ENCODE measurements around the gene TCF7L1. TPM values are rescaled to one million over a fixed set of nuclear protein-coding genes. Genes with fewer than 3 reads are reported as not detected.
A peak's percentile ranks its signal among the peaks of the same experiment; 100 is the strongest.

The TCF7L1 gene
- total and polyA plus RNA-seq, 2 of the 13 experiments (the other 11 are each of a cell fraction or from before 2014, with no cell fraction given) = 0.04 to 0.15 TPM

DNA sequence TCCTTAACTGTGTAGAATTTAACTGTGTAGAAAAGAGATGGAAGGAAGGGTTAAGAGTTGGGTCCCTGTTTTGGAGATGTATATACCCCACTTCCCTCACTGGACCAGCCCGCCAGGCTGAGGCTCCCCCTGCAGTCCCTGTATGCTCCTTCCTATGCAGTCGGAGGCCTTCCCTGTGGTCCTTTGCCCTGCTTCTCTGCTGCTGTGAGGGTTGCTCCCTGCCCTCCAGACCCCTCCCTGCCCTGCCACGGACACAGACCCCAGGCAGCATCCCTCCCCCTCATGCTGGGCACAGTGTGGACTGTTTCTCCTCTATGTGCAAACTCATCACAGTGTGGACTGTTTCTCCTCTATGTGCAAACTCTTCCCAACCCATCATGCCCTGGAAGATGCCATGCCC is 105.9 kb downstream of the TCF7L1 start:
- H3K9me3 ChIP-seq (ENCODE audit: low read length) = no peaks in the 10 kb centered on the region
- WGBS (ENCODE audit: low lambda C conversion rate) = 37% methylated on average over 3 of the region's 3 CpGs
- H3K36me3 ChIP-seq (replicated peaks in 1 of 2; ENCODE audit: control insufficient read depth in 1 of 2, insufficient read depth in 2 of 2, low read length in 2 of 2) = no peaks in the 10 kb centered on the region
- no peak overlapping the region for H3K4me2 ChIP-seq (ENCODE audit: low read depth, low read length)
- DNase-seq (ENCODE audit: low spot score) = no peak
- TF ChIP-seq ZNF768 (CRISPR knock-in tag; IDR thresholded peaks at IDR 0.05) = no peak
- TF ChIP-seq, protein P1, sequence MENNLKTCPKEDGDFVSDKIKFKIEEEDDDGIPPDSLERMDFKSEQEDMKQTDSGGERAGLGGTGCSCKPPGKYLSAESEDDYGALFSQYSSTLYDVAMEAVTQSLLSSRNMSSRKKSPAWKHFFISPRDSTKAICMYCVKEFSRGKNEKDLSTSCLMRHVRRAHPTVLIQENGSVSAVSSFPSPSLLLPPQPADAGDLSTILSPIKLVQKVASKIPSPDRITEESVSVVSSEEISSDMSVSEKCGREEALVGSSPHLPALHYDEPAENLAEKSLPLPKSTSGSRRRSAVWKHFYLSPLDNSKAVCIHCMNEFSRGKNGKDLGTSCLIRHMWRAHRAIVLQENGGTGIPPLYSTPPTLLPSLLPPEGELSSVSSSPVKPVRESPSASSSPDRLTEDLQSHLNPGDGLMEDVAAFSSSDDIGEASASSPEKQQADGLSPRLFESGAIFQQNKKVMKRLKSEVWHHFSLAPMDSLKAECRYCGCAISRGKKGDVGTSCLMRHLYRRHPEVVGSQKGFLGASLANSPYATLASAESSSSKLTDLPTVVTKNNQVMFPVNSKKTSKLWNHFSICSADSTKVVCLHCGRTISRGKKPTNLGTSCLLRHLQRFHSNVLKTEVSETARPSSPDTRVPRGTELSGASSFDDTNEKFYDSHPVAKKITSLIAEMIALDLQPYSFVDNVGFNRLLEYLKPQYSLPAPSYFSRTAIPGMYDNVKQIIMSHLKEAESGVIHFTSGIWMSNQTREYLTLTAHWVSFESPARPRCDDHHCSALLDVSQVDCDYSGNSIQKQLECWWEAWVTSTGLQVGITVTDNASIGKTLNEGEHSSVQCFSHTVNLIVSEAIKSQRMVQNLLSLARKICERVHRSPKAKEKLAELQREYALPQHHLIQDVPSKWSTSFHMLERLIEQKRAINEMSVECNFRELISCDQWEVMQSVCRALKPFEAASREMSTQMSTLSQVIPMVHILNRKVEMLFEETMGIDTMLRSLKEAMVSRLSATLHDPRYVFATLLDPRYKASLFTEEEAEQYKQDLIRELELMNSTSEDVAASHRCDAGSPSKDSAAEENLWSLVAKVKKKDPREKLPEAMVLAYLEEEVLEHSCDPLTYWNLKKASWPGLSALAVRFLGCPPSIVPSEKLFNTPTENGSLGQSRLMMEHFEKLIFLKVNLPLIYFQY (CRISPR knock-in tag; IDR thresholded peaks at IDR 0.05; ENCODE audit: borderline replicate concordance) = no peak
- H4K20me1 ChIP-seq (ENCODE audit: insufficient read depth, low read length) = no peaks in the 10 kb centered on the region
- no peak overlapping the region for H3K27ac ChIP-seq (ENCODE audit: extremely low read length, insufficient read depth, low read length)
- H3K27me3 ChIP-seq (ENCODE audit: control insufficient read depth in 1 of 2, insufficient read depth in 2 of 2, low read length in 2 of 2) = peaks cover 4 to 30% of the 10 kb centered on the region in 2 experiments; a peak in 4 of 5 replicates
- FAIRE-seq = no peak
- ChIA-PET POLR2A (no interaction called here), CTCF (ENCODE audit: low intra/inter-chr PET ratio, low total read pairs) (no interaction called here)
- in situ Hi-C loops (cut with HindIII; ENCODE audit: extremely low pct_ligation_motif_present, low pct_unique_long_range_greater_than_20kb) (no loop called here), intact Hi-C loops (cut with micrococcal nuclease; ENCODE audit: unreplicated experiment) (no loop called here)
- H2AFZ ChIP-seq (ENCODE audit: low read length) = no peak overlapping the region
- peak; percentile 23; the same call in 1 of the 3 replicates for ATAC-seq
- no peak overlapping the region for H3K9ac ChIP-seq (ENCODE audit: insufficient read depth, low read depth, low read length)
- H3K79me2 ChIP-seq (ENCODE audit: insufficient read depth, low read length) = no peaks in the 10 kb centered on the region
- no TSS peak for BruUV-seq (replicated peaks)
- no peak overlapping the region for H3K4me3 ChIP-seq (replicated peaks in 1 of 3; ENCODE audit: insufficient read depth in 1 of 3, low read depth in 2 of 3, low read length in 3 of 3)
- H3K4me1 ChIP-seq (ENCODE audit: insufficient read depth, low read length) = no peaks in the 10 kb centered on the region

GRCh38 chr2:85240055-85240454 is 106.9 kb downstream of the TCF7L1 start:
- Histone ChIP-seq H3K79me2 (ENCODE audit: insufficient read depth, low read length) (no peaks in the 10 kb centered on the region), H4K20me1 (ENCODE audit: insufficient read depth, low read length) (no peaks in the 10 kb centered on the region), H3K4me2 (ENCODE audit: low read depth, low read length) (no peak overlapping the region), H3K9me3 (ENCODE audit: low read length) (no peaks in the 10 kb centered on the region), H3K9ac (ENCODE audit: insufficient read depth, low read depth, low read length) (no peak overlapping the region), H3K27me3 (ENCODE audit: control insufficient read depth in 1 of 2, insufficient read depth in 2 of 2, low read length in 2 of 2) (peaks cover 4 to 34% of the 10 kb centered on the region in 2 experiments; a peak in 4 of 5 replicates), H3K27ac (ENCODE audit: extremely low read length, insufficient read depth, low read length) (no peak overlapping the region), H3K4me1 (ENCODE audit: insufficient read depth, low read length) (no peaks in the 10 kb centered on the region), H3K4me3 (replicated peaks in 1 of 3; ENCODE audit: insufficient read depth in 1 of 3, low read depth in 2 of 3, low read length in 3 of 3) (no peak overlapping the region), H2AFZ (ENCODE audit: low read length) (no peak overlapping the region), H3K36me3 (replicated peaks in 1 of 2; ENCODE audit: control insufficient read depth in 1 of 2, insufficient read depth in 2 of 2, low read length in 2 of 2) (no peaks in the 10 kb centered on the region)
- FAIRE-seq (no peak), ATAC-seq (no peak), DNase-seq (ENCODE audit: low spot score) (no peak)
- CTCF ChIA-PET (ENCODE audit: low intra/inter-chr PET ratio, low total read pairs) = no interaction called here
- 32% methylated on average over 8 of the region's 8 CpGs for WGBS (ENCODE audit: low lambda C conversion rate)
- POLR2A ChIA-PET = no interaction called here
- intact Hi-C loops (cut with micrococcal nuclease; ENCODE audit: unreplicated experiment) = no loop called here
- no TSS peak for BruUV-seq (replicated peaks)
- in situ Hi-C loops (cut with HindIII; ENCODE audit: extremely low pct_ligation_motif_present, low pct_unique_long_range_greater_than_20kb) = loop anchor here (10.0 kb wide), 1 partner anchor 175 kb away; no protein-coding TSS in a partner anchor
- TF ChIP-seq PHF21A (CRISPR knock-in tag; IDR thresholded peaks at IDR 0.05) (no peak), ZFP37 (CRISPR knock-in tag; IDR thresholded peaks at IDR 0.05; ENCODE audit: borderline replicate concordance) (no peak), MAFG (CRISPR knock-in tag; IDR thresholded peaks at IDR 0.05) (no peak), ZNF24 (IDR thresholded peaks at IDR 0.05) (no peak), ZSCAN31 (CRISPR knock-in tag; IDR thresholded peaks at IDR 0.05; ENCODE audit: low read depth) (no peak), ZNF512 (CRISPR knock-in tag; IDR thresholded peaks at IDR 0.05) (no peak), SNAPC2 (CRISPR knock-in tag; IDR thresholded peaks at IDR 0.05) (no peak), MED1 (CRISPR knock-in tag; IDR thresholded peaks at IDR 0.05) (no peak)
- TF ChIP-seq, protein P2, sequence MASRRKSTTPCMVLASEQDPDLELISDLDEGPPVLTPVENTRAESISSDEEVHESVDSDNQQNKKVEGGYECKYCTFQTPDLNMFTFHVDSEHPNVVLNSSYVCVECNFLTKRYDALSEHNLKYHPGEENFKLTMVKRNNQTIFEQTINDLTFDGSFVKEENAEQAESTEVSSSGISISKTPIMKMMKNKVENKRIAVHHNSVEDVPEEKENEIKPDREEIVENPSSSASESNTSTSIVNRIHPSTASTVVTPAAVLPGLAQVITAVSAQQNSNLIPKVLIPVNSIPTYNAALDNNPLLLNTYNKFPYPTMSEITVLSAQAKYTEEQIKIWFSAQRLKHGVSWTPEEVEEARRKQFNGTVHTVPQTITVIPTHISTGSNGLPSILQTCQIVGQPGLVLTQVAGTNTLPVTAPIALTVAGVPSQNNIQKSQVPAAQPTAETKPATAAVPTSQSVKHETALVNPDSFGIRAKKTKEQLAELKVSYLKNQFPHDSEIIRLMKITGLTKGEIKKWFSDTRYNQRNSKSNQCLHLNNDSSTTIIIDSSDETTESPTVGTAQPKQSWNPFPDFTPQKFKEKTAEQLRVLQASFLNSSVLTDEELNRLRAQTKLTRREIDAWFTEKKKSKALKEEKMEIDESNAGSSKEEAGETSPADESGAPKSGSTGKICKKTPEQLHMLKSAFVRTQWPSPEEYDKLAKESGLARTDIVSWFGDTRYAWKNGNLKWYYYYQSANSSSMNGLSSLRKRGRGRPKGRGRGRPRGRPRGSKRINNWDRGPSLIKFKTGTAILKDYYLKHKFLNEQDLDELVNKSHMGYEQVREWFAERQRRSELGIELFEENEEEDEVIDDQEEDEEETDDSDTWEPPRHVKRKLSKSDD (CRISPR knock-in tag; IDR thresholded peaks at IDR 0.05; ENCODE audit: low read depth) = no peak

Measured in HepG2 (cell line).